GM10266 (cell line): ENCODE measurements around the gene NFIB.
A peak's percentile ranks its signal among the peaks of the same experiment; 100 is the strongest.

Experiments used
- DNase-seq: peaks from one replicate; pipeline ENCODE4 v3.0.0; 2012; ENCODE audit errors: extremely low spot score
- CTCF ChIP-seq: IDR thresholded peaks from 2 replicates; pipeline ENCODE4 v1.5.1; 2012; ENCODE audit warnings: mild to moderate bottlenecking, low read depth; ENCODE audit not compliant: control insufficient read depth, insufficient read depth; ENCODE audit errors: missing control alignments

Gene NFIB

GRCh38 chr9:14320271-14321181 is 6.6 kb upstream of the NFIB start:
- no peak for TF ChIP-seq CTCF
- DNase-seq = no peak

- TF ChIP-seq CTCF = no peak
- no peak for DNase-seq
Observed at GRCh38 chr9:14318934-14319580, 5.1 kb upstream of the NFIB start.

GRCh38 chr9:14318361-14318760 is 4.4 kb upstream of the NFIB start:
- no peak for TF ChIP-seq CTCF
- no peak for DNase-seq

GRCh38 chr9:14317667-14318320 is 3.9 kb upstream of the NFIB start:
- DNase-seq = no peak
- TF ChIP-seq CTCF = no peak

- no peak for DNase-seq
- no peak for TF ChIP-seq CTCF
Observed at GRCh38 chr9:14316602-14317300, 2.8 kb upstream of the NFIB start.

GRCh38 chr9:14315875-14316601 is 2.1 kb upstream of the NFIB start:
- no peak for TF ChIP-seq CTCF
- peak; percentile 47 for DNase-seq
